NCI-H1694 treated with DMSO at 0.1 percent for 48 hours (cell line): Measurements from ENCODE around the gene LIG1.
"Not testable (repeated sequence)": the region's sequence is repeated elsewhere in the genome, so short reads cannot be mapped to it uniquely, and the experiment has no call there.

Experiments
- DNase-seq: peaks from one replicate; lab custom pipeline; 2025; lab: John Stamatoyannopoulos, UW

Gene LIG1

DNA sequence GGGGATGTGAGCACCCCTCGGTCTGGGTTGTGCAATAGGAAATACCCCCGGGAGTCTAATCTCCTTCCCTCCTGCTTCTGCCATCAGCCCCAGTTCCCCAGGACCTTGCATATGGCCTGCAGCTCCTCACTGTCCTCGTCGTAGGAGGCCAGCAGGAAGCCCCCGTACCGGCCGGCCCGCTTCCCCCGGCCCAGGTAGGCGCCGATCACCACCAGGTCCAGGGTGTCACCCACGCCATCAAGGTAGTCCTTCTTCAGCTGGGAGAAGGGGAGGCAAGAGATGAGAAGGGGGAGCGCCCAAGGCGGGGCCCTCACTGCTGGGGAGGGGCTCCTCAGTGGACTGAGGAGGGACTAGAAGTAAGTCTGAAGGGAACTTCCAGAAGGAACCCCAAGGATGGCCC lies 49.1 kb downstream of the LIG1 start:
- no peak for DNase-seq

DNA sequence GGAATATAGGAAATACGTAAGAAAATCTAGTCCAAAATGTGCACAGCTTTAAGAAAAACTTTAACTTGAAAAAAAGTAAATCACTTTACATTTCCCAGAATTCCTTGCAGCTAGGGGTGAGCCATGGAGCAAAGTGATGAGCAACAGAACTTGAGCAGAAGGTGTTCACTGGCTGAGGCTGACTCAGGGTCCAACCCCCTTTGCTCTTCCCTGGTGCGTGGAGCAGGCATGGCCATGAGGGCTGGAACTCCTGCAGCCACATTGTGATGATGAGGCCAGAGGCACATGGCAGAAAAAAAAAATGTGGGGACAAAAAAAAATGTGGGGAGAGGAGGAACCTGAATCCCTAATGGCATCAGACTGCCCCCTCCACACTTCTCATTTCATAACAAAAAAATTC lies 49.6 kb downstream of the LIG1 start:
- DNase-seq, result no peak

DNA sequence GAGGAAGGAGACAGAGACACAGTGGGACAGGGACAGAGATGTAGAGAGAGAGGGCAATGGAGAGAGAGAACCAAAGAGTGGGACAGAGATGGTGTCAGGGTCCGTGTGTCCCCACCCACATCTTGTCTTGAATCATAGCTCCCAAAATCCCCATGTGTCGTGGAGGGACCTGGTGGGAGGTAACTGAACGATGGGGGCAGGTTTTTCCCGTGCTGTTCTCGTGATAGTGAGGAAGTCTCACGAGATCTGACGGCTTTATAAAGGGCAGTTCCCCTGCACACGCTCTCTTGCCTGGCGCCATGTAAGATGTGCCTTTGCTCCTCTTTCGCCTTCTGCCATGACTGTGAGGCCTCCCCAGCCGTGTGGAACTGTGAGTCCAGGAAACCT lies 52.0 kb downstream of the LIG1 start:
- no peak for DNase-seq

DNA sequence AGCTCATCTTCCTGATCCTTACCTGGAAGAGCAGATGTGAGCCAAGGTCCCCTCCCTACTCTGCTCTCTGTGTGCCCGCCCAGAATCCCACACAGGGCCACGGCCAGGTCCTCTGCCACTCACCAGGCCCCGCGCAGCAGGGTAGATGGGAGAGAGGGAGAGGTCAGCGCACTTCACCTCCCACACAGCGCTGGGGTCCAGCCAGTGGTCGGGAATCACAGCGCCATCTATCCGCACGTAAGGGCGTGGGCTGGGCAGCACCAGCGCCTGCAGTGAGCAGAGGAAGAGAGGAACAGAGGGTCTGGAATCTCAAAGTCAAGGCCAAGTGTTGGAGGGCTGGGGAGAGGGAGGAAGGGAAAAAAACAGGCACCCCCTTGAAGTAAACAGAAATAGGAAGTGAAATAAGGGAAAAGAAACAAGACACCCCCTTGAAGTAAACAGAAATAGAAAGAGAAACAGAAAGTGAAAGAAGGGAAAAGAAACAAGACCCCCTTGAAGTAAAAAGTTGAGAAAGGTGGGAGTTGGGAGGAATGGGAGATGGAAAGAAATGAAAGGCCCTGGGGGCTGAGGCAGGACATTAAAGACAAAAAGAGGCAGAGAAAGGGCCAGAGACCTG lies 52.5 kb downstream of the LIG1 start:
- no peak for DNase-seq

DNA sequence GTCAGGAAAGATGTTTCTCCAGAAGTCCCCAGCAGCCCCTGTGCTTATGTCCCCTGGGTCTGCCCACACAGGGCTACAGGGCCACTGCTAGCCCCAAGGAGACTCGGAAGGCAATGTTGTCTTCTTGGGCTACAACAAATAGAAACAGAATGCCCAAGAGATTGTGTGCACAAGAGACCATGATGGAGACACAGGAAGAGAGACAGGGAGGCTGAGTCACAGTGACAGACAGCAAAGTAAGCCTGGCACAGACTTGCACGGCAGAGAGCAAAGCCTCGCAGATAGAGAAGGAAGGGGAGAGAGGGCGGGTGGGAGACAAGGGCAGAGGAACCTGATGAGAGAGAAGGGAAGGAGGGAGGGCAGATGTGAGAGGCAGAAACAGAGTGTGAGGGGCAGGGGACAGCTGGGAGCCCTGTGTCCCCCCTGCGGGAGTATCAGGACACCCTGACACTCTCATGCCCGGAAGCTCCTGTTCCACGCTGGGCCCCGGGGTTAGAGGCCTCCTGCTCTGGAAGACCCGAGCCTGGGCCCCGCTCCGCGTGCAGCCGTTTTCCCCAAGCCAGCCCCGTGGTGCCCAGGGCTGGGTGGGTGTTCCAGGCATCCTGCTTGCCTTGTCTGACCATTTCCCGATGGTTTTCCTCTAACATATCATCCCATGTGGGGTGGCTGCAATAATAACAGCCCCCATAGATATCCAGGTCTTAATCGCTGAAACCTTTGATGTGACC lies 56.8 kb downstream of the LIG1 start:
- no peak for DNase-seq

DNA sequence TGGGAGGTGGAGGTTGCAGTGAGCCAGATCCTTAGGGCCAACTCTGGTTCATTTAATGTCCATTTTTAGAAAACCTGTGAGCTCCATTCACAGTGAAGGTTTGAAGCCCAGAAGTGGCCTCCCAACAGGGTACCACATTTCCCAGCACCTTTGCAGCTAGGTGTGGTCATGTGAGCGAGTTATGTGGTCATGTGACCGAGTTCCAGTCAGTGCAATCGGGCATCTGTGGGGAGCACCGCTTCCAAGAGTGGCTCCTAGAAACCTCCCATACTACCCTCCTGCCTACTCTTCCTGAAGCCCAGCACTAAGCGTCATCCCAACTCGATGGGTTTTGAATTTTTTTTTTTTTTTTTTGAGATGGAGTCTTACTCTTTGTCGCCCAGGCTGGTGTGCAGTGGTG lies 58.9 kb downstream of the LIG1 start:
- DNase-seq, result no peak

DNA sequence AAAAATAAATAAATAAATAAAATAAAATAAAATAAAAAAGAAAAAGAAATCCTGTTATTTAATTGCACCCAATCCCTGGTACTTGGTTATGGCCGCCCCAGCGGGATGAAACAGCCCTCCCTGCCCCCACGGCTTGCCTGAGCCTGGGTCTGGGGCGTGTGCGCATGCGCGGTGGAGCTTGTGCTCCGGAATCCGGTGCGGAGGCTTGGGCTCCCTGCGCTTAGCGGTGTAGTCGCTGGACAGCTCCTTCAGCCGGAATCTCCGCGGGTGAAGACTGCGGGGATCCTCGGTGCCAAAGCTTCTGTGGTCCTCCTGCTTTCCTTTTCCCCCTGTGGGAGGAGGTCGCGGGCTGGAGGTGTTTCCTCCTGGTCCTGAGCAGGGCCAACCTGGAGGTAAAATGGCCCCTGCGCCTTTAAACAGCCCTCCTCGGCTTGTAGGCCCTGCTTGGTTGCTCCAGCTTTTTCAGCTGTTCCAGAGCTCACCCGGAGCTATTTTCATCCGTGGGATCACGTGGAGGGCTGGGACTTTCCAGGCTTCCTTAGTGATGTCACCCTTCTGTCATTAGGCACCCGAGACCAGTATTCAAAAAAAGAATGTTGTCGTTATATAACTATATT lies 59.7 kb downstream of the LIG1 start, which contains the start of gene PLA2G4C:
Gene PLA2G4C, minus strand, starts transcription at position 468 of the 617 bp plus-strand sequence. CDS start 4,288 bp downstream, outside the sequence.
- DNase-seq, result peak; percentile 80

DNA sequence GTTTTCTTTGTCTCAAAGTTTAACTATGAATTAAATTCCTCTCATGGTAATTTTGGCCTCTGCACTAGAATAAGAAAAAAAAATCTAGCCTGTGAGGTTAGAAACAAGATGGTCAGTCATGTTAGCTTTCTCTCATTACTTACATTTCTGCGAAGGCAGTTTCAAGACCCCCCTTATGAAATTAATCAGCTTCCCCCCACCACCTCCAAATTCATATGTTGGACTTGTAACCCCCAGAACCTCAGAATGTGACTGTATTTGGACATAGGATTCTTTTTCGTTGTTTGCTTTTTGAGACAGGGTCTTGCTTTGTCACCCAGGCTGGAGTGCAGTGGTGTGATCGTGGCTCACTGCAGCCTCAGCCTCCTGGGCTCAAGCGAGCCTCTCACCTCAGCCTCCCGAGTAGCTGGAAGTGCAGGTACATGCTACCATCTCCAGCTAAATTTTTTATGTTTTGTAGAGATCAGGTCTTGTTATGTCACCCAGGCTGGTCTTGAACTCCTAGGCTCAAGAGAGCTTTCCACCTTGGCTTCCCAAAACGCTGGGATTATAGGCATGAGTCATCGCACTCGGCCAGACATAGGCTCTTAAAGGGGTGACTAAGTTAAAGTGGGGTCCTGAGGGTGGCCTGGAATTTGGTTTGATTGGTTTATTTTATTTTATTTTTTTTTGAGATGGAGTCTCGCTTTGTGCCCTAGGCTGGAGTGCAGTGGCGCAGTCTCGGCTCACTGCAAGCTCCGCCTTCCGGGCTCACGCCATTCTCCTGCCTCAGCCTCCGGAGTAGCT lies 61.0 kb downstream of the LIG1 start:
- no peak for DNase-seq

DNA sequence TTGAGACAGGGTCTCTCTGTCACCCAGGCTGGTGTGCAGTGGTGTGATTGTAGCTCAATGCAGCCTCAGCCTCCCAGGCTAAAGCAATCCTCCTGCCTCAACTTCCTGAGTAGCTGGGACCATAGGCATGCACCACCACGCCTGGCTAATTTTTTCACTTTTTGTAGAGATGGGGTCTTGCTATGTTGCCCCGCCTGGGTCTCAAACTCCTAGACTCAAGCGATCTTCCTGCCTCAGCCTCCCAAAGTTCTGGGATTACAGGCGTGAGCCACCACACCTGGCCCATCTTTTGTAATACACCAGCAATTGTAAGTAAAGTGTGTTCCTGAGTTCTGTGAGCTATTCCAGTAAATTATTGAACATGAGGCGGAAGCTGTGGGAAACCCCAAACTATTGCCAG lies 66.2 kb downstream of the LIG1 start:
- DNase-seq, result no peak

DNA sequence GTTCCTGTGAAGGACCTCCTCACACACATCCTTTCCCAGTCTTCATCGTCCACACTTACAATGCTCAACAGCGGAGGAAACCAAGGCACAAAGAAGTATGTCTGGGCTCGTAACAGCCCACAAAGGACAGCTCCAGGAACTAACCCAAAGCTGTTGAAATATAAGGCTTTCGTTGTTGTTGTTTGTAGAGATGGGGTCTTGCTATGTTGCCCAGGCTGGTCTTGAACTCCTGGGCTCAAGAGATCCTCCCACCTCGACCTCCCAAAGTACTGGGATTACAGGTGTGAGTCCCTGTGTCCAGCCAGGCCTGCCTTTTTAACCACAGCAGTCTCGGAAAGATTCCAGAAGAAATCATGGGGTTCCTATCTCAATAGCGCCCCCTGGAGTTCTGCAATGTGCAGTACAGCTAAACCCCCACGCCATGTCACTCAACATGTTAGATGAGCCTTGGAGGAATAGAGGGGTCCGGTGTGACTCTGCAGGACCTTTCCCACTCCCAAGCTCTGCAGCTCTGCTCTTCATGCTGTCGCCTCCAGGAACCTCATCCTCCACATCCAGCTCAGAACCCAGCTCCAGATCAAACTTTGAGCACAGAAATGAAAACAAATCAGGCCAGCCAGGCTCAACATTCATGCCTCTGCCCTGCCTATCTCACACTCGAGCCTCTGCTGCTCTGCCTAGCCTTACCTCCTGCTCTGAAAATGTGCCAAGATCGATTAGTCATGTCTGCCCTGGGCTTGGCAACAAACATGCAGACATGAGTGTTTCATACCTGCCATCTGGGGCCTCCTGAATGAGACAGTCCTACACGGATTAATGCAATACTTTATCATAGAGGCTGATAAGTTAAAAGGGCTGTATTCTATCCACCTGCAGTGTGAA lies 67.0 kb downstream of the LIG1 start:
- DNase-seq, result no peak

DNA sequence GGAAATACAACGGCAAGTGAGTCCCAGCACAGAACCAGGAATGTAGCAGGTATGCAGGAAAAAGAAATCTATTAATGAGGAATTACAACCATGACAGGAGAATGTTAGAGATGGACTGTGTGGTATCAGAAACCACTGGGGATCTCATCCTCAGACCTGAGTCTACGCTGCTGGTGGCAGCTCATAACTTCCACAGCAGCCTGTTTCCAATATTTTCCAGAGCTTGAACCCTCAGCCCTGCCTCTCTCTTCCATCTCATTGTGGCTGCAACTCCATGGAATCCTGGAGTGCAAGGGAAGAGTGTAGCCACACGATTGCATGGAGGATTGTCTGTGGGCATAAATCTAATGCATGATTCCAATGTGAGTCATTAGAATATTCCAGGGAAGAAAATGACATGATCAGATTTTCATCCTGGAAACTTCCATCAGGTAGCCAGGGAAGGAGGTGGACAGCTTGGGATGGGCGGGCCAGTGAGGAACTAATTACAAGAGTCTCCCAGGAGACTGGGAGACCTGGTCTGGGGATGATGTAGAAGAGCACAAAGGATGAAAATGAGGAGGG lies 74.5 kb downstream of the LIG1 start:
- no peak for DNase-seq

DNA sequence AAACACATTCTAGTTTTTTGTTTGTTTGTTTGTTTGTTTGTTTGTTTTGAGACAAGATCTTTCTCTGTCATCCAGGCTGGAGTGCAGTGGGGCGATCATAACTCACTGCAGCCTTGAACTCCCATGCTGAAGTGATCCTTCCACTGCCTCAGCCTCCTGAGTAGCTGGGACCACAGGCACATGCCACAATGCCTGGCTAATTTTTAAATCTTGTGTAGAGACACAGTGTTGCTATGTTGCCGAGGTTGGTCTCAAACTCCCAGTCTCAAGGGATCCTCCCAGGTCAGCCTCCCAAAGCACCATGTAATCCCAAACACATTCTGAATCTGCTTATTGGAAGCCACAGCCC lies 75.3 kb downstream of the LIG1 start:
- no peak for DNase-seq

DNA sequence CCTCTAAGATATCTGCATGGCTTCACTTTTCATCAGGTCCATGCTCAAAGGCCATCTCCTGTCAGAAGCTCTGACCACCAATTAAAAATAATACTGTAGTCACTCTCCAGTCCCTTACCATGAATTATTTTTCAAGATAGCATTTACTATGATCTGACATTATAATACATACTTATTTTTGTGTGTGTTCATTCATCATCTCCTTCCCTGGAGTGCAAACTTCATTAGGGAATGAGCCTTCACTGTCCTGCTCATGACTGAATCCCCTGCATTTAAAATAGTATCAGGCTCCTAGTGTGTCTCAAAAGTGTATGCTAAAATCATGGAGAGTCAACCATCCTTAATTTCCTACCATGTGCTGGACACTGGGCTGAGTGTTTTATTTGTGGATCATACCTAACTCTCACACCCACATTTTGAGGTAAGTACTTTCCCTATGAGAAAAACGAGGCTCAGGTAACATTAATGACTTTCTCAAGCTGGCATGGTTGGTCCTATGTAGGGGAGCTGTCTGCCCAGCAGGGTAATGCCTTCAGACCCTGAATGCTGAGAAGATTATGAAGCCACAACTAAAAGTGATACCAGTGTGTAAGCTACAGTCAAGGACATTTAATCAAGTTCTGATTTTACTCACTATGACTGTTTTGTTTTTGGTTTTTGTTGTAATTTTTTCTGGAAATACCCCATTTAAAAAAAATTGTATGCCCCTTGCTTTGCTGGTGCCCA lies 75.9 kb downstream of the LIG1 start:
- DNase-seq, result no peak

DNA sequence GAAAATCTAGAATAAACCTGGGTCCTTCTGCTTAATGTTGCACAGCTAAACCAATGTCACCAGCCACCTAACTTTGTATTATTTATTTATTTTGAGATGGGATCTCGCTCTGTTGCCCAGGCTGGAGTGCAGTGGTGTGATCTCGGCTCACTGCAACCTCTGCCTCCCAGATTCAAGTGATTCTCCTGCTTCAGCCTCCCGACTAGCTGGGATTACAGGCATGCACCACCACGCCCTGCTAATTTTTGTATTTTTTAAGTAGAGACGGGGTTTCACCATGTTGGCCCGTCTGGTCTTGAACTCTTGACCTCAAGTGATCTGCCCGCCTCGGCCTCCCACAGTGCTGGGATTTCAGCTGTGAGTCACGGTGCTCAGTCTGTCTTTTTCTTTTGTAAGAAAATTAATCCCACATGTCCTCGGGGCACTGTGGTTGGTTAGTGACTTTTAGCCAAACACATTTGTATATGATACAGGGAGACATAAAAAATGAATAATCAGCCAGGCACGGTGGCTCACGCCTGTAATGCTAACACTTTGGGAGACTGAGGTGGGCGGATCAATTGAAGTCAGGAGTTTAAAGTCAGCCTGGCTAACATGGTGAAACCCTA lies 78.9 kb downstream of the LIG1 start:
- not testable (repeated sequence) for DNase-seq

DNA sequence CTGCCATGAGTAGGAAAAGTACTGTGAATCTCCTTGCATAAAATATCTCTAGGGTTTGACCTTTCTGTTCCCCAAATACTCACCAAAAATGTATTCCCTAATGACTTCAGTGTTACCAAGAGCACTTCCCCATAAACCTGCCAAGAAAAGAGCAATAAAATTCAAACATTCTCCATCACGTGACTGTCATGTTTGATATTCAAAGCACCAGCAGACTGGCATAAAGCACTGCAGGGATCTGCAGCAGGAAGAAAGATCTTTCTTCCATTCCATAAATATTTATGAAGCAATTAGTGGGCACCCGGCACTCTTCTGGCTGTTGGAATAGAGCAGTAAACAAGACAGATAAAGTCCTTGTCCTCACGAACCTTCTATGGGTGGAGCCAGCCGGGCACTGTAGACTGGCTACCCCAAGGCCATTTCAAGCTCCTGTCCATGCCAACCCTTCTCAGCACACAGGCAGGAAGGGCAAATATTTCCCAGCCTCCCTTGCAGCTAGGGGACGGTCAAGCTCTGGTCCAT lies 79.8 kb downstream of the LIG1 start:
- no peak for DNase-seq

DNA sequence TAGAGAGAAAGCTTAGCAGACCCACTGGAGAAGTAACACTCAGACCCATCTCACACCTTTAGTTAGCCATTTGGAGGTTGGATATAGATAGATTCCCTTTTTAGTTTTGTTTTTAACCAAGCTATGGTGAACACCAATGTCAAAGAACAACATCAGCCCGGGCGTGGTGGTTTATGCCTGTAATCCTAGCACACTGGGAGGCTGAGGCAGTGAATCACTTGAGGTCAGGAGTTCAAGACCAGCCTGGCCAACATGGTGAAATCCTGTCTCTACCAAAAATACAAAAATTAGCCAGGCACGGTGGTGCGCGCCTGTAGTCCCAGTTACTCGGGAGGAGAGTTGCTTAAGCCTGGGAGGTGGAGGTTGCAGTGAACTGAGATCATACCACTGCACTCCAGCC lies 81.2 kb downstream of the LIG1 start:
- DNase-seq, result not testable (repeated sequence)

DNA sequence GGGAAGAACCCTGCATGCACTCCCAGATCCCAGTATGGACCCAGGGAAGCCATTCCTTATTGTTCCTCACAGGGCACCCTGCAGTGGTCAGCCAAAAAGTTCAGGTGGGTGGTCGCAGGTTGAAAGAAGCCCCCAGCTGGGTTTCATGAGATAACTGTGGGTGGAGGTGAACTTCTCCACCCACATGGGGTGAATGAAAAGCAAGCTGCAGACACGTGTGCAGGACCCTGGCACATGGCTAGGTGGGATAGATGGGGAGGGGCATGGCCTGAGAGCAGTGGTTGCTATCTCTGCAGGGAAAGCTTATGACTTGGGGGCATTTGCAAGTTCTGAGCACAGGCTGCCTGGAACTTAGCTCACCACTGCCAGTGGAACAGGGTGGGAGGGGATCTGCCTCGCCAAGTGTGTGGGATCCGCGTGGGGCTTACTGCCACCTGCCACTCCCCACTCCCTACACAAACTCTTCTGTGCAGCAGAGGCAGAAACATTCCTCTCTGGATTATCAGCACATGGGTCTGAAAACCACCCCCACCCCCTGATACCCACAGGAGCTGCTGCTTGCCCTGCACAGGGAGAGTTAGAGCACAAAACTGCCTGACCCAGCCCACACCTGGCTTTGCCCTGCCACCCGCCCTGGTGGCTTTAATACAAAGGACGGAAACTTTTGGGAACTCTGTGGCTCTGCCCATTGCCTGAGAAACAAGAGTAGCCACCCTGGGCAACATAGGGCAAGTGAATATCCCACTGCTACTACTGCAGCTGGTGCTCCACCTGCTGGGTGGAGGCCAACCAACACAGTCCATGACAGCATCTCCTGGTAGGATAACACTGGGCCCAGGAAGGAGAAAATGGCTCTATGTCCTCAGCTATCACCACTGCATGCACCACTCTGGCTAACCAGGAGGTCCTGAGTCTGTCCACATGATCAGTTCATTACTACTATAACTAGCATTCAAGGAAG lies 84.0 kb downstream of the LIG1 start:
- no peak for DNase-seq

DNA sequence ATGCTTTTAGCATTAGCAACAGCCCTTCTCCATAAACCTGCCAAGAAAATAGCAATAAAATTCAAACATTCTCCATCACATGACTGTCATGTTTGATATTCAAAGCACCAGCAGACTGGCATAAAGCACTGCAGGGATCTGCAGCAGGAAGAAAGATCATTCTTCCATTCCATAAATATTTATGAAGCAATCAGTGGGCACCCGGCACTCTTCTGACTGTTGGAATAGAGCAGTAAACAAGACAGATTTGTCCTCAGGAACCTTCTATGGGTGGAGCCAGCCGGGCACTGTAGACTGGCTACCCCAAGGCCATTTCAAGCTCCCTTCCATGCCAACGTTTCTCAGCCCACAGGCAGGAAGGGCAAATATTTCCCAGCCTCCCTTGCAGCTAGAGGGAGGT lies 85.1 kb downstream of the LIG1 start:
- DNase-seq, result no peak

DNA sequence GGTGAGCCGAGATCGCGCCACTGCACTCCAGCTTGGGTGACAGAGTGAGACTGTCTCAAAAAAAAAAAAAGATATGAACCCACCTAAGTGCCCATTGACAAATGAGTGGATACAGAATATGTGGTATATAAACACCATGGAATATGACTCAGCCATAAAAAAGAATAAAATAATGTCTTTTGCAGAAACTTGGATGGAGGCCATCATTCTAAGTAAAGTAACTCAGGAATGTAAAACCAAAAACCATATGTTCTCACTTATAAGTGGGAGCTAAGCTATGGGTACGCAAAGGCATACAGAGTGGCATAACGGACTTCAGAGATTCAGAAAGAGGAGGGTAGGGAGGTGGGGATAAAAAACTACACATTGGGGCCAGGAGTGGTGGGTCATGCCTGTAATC lies 89.0 kb downstream of the LIG1 start:
- no peak for DNase-seq
